Effector memory CD4-positive, alpha-beta T cell (primary cell): ENCODE measurements around the gene SEC22C.

Source experiments
- DNase-seq, 3 donors: peaks; one replicate each; pipeline ENCODE4 v3.0.0-alpha.2; 2020
- H3K27ac ChIP-seq: 2 replicates; pipeline ENCODE4 v1.7.0; 2013; ENCODE audit warnings: mild to moderate bottlenecking, low read length, moderate library complexity; ENCODE audit not compliant: insufficient read depth, poor library complexity, severe bottlenecking
- H3K27me3 ChIP-seq: replicated peaks from 2 replicates; pipeline ENCODE4 v1.7.0; 2013; ENCODE audit warnings: mild to moderate bottlenecking, low read length; ENCODE audit not compliant: insufficient read depth, control insufficient read depth, poor library complexity, severe bottlenecking
- H3K36me3 ChIP-seq: 2 replicates; pipeline ENCODE4 v1.7.0; 2013; ENCODE audit warnings: mild to moderate bottlenecking, low read length, moderate library complexity; ENCODE audit not compliant: control insufficient read depth, insufficient read depth
- H3K4me1 ChIP-seq: 2 replicates; pipeline ENCODE4 v1.7.0; 2013; ENCODE audit warnings: low read length, mild to moderate bottlenecking; ENCODE audit not compliant: control insufficient read depth, insufficient read depth, poor library complexity, severe bottlenecking
- H3K4me3 ChIP-seq: 2 replicates; pipeline ENCODE4 v1.7.0; 2013; ENCODE audit warnings: low read length, low read depth, mild to moderate bottlenecking; ENCODE audit not compliant: insufficient read depth, poor library complexity, severe bottlenecking
- H3K9me3 ChIP-seq: 2 replicates; pipeline ENCODE4 v1.7.0; 2013; ENCODE audit warnings: mild to moderate bottlenecking, low read length, moderate library complexity; ENCODE audit not compliant: control insufficient read depth

SEC22C gene

DNA sequence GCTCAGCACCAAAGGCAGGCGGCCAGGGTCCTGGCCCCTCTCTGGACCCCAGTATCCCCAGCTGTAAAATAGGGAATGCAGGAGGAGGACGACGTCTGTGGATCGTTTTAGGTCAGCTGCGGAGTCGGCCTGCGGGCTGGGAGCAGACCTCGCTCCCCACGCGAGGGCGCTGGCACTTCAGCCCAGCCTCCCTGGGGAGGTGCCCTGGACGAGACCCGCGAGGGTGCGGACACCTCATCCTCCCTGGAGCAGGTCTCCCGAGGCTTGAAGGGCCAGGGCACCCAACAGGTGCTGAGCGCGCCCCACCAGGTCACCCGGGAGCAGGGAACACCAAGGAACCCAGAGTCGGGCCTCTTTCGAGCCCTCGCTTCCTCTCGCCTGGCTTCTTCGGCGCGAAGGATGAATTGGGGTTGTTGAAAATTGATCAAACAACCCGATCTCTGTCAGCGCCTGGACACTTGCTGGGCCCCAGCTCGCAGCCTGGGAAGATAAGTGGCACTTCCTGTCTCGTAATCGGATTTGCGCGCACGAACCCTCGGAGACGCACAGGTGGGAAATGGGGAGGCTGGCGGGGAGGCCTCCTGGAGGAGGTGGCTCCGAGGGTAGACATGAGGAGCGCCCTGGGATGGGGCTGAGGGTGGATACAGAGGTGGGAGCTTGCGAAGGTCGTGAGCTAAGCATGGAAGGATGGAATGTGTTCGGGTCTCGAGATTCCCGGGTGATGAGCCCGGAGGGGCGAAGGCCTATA lies 79.9 kb downstream of the SEC22C start:
- H3K4me1 ChIP-seq = peaks cover 22% of the 10 kb centered on the region
- H3K27ac ChIP-seq = peak overlapping the region; percentile 71
- peak; percentile 23 to 49 (median 48) for DNase-seq
- no peaks in the 10 kb centered on the region for H3K36me3 ChIP-seq
- no peaks in the 10 kb centered on the region for H3K27me3 ChIP-seq
- H3K9me3 ChIP-seq = no peaks in the 10 kb centered on the region
- peak overlapping the region; percentile 80 for H3K4me3 ChIP-seq

DNA sequence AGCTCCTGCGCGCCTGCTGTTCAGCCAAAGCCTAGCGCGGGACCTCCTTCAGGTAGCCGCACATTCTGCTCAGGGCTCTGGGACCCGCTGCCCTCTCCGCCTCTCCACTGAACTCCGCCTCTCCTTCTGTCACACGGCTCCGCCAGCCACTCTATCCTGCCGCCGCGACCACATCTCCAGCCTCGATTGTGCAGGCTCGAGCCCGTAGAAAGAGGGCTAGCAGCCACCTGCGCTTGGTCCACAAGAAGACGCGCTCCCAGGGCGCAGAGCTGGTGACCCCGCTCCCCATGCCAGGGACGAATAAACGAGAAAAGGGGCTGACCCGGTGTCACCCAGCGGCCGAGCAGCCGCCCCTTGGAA lies 80.5 kb downstream of the SEC22C start:
- Histone ChIP-seq H3K27me3 (no peaks in the 10 kb centered on the region), H3K36me3 (no peaks in the 10 kb centered on the region)

DNA sequence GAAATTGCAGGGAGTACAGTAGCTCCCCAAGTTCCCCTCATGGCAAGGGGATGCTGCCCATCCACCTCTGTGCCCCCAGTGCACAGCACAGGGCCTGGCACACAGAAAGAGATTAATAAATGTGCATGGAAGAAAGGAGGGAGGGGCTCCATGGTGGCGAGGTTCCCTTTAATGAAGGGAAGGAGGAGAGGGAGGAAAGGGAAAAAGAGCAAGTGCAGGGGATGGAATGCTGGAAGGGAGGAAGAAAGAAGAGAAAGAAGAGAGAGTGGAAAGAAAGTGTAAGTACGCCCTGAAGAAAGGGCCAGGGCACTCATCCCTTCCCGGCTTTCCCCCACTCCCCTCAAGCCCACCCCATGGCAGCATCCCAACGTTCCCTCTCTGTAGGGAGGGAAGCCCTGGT lies 80.9 kb downstream of the SEC22C start:
- Histone ChIP-seq H3K4me3 (no peak overlapping the region), H3K9me3 (no peaks in the 10 kb centered on the region), H3K4me1 (peaks cover 22% of the 10 kb centered on the region), H3K27me3 (no peaks in the 10 kb centered on the region), H3K36me3 (no peaks in the 10 kb centered on the region), H3K27ac (no peak overlapping the region)
- DNase-seq = no peak

More for the DNA sequence above, 80.5 kb downstream of the SEC22C start:
- H3K27ac ChIP-seq = no peak overlapping the region
- H3K9me3 ChIP-seq = no peaks in the 10 kb centered on the region
- peak overlapping the region; percentile 80 for H3K4me3 ChIP-seq
- DNase-seq = no peak
- peaks cover 22% of the 10 kb centered on the region for H3K4me1 ChIP-seq

DNA sequence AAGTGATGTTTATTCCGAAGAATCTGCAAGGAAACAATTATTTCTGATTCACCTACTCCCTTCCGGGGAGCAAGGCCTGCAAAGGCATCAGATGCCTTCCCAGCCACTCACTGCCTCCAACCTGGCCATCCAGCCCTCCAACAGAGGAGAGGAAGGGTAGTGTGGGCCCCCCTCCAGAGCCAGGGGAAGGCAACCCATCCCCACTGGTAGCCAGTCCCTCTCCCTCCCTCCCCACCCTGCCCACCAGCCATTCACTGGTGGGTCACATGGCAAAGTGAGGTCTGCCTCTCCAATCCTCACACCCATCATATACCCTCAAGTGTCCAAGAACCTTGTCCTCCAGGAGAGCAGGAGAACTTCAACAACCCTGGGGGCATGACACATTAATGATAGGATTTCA lies 81.7 kb downstream of the SEC22C start:
- Histone ChIP-seq H3K4me3 (no peak overlapping the region), H3K4me1 (peaks cover 22% of the 10 kb centered on the region), H3K27me3 (no peaks in the 10 kb centered on the region), H3K9me3 (no peaks in the 10 kb centered on the region), H3K27ac (no peak overlapping the region), H3K36me3 (no peaks in the 10 kb centered on the region)
- DNase-seq = no peak

DNA sequence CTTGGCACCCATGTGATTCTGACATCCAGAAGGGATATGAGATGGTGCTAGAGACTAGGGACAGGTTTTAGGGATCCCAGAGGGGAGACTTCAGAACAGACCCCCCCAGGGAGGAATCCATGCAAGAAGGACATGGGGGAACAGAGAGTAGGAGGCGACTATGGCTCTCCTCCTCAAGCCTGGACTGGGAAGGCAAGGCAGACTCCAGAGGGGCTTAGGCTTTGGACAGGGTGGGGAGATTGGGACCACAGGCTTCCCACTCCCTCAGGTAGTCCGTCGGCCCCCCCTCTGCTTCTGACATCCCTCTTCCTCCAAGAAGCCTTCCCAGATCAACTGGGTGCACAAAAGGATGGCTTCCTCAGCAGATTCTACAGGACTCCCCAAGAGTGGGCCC lies 82.3 kb downstream of the SEC22C start:
- no peak for DNase-seq
- Histone ChIP-seq H3K27me3 (no peaks in the 10 kb centered on the region), H3K36me3 (no peaks in the 10 kb centered on the region), H3K27ac (no peak overlapping the region), H3K9me3 (no peaks in the 10 kb centered on the region), H3K4me1 (peaks cover 22% of the 10 kb centered on the region), H3K4me3 (no peak overlapping the region)

DNA sequence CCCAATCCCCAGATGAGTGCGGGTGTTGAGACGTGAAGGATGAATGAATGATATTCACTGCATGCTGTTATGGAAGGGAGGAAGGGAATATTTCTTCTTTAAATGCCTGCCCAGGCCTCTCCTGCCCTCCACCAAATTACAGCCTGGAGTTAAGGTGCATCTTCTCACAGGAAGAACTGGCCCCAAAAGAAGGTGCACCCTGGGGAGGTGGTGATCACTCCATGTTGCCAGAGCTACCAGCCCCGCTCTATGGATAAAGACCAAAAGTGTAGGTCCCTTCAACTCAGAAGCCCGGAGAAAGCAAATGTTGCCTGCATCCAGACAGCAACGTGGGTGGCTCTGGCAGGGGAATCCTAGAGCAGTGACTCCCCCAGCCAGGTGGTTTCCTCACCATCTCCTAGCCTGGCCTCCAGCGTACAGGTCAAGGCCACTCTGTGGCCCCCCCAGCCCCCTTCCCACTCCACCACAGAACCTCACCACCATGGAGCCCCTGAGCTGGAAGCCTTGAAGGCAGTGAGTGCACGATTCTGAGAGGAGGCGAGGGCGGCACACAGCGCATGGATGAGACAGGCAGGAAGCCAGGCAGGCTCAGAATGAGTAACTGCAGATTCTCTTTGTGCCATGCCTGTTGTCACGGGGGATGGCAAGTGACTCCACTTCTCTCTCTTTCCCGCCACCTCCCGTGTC lies 82.8 kb downstream of the SEC22C start:
- H3K27ac ChIP-seq = no peak overlapping the region
- H3K4me1 ChIP-seq = peaks cover 21% of the 10 kb centered on the region
- DNase-seq = no peak
- no peaks in the 10 kb centered on the region for H3K36me3 ChIP-seq
- H3K9me3 ChIP-seq = no peaks in the 10 kb centered on the region
- H3K27me3 ChIP-seq = no peaks in the 10 kb centered on the region
- no peak overlapping the region for H3K4me3 ChIP-seq

DNA sequence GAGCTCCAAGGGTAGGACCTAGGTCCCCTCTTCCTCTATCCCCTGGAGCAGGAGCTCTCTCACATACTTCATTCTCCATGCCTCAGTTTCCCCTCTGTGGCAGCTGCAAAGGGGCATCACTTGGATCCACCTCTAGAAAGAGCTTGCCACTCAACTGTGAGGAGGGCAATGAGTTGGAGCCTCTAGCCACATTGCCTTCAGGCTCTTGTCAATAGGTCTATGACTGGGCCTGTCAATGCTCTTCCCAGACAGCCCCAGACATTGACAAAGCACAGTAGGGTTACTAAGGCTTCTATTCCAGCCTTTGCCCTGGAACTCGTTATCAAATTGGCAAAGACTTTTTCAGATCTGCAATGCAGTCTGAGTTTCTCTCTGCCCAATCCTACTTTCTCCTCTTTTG lies 83.7 kb downstream of the SEC22C start:
- H3K4me3 ChIP-seq = no peak overlapping the region
- no peaks in the 10 kb centered on the region for H3K27me3 ChIP-seq
- no peaks in the 10 kb centered on the region for H3K9me3 ChIP-seq
- H3K27ac ChIP-seq = no peak overlapping the region
- H3K4me1 ChIP-seq = peaks cover 12% of the 10 kb centered on the region
- no peaks in the 10 kb centered on the region for H3K36me3 ChIP-seq
- no peak for DNase-seq
